ENCODE data around the gene RGMA. TPM values are rescaled to one million over a fixed set of nuclear protein-coding genes. Genes with fewer than 3 reads are reported as not detected.
A peak's percentile ranks its signal among the peaks of the same experiment; 100 is the strongest.

RGMA gene
- total RNA-seq, 1 donor from 2014 or later = 6.2 TPM

GRCh38 chr15:93048426-93048721, 40.6 kb downstream of the RGMA start:
- Histone ChIP-seq H3K4me1 (ENCODE audit: insufficient read depth, low read length) (no peaks in the 10 kb centered on the region), H3K79me2 (ENCODE audit: insufficient read depth, low read length) (no peaks in the 10 kb centered on the region), H3K4me3 (ENCODE audit: insufficient read depth, low read depth, low read length) (no peak overlapping the region), H3K4me2 (ENCODE audit: low read length) (no peak overlapping the region), H3K9ac (ENCODE audit: low read length) (no peak overlapping the region), H3K27ac (ENCODE audit: low read depth, low read length) (no peak overlapping the region), H3K9me3 (ENCODE audit: insufficient read depth, low read depth, low read length) (peaks cover 4% of the 10 kb centered on the region), H3K36me3 (ENCODE audit: insufficient read depth, low read length) (no peaks in the 10 kb centered on the region), H2AFZ (ENCODE audit: low read depth, low read length) (no peak overlapping the region), H4K20me1 (ENCODE audit: insufficient read depth, low read length) (no peaks in the 10 kb centered on the region), H3K27me3 (ENCODE audit: insufficient read depth, low read length) (peaks cover 11% of the 10 kb centered on the region)
- TF ChIP-seq EZH2 (IDR thresholded peaks at IDR 0.05; ENCODE audit: insufficient read depth, low read length) (no peak), CTCF (IDR thresholded peaks at IDR 0.05; ENCODE audit: insufficient read depth, low read depth, low read length) (no peak)
- H3K36me3 Mint-ChIP-seq (ENCODE audit: low read depth, unreplicated experiment) = peaks cover 11% of the 10 kb centered on the region
- no peak overlapping the region for H3K27ac Mint-ChIP-seq (ENCODE audit: unreplicated experiment)
- peaks cover 8% of the 10 kb centered on the region for H3K9me3 Mint-ChIP-seq (ENCODE audit: unreplicated experiment)
- no peak overlapping the region for H3K4me3 Mint-ChIP-seq (ENCODE audit: unreplicated experiment)
- H3K4me1 Mint-ChIP-seq (ENCODE audit: low read depth, unreplicated experiment) = peaks cover 8% of the 10 kb centered on the region
- FAIRE-seq (no peak), DNase-seq (ENCODE audit: low read depth) (no peak)
- no peaks in the 10 kb centered on the region for H3K27me3 Mint-ChIP-seq (ENCODE audit: low read depth, unreplicated experiment)

GRCh38 chr15:93047621-93048425, 41.2 kb downstream of the RGMA start:
- Mint-ChIP-seq H3K27ac (ENCODE audit: unreplicated experiment) (peak overlapping the region; percentile 41), H3K36me3 (ENCODE audit: low read depth, unreplicated experiment) (peaks cover 11% of the 10 kb centered on the region), H3K4me3 (ENCODE audit: unreplicated experiment) (no peak overlapping the region)

More at GRCh38 chr15:93047621-93048425, 41.2 kb downstream of the RGMA start:
- Mint-ChIP-seq H3K27me3 (ENCODE audit: low read depth, unreplicated experiment) (no peaks in the 10 kb centered on the region), H3K9me3 (ENCODE audit: unreplicated experiment) (peaks cover 8% of the 10 kb centered on the region), H3K4me1 (ENCODE audit: low read depth, unreplicated experiment) (peaks cover 8% of the 10 kb centered on the region)
- Histone ChIP-seq H4K20me1 (ENCODE audit: insufficient read depth, low read length) (no peaks in the 10 kb centered on the region), H3K79me2 (ENCODE audit: insufficient read depth, low read length) (no peaks in the 10 kb centered on the region), H3K4me1 (ENCODE audit: insufficient read depth, low read length) (no peaks in the 10 kb centered on the region), H3K4me2 (ENCODE audit: low read length) (no peak overlapping the region), H3K36me3 (ENCODE audit: insufficient read depth, low read length) (no peaks in the 10 kb centered on the region), H3K9ac (ENCODE audit: low read length) (no peak overlapping the region), H3K9me3 (ENCODE audit: insufficient read depth, low read depth, low read length) (peaks cover 4% of the 10 kb centered on the region), H2AFZ (ENCODE audit: low read depth, low read length) (no peak overlapping the region), H3K27ac (ENCODE audit: low read depth, low read length) (no peak overlapping the region), H3K27me3 (ENCODE audit: insufficient read depth, low read length) (peaks cover 11% of the 10 kb centered on the region), H3K4me3 (ENCODE audit: insufficient read depth, low read depth, low read length) (no peak overlapping the region)
- DNase-seq (ENCODE audit: low read depth) = no peak
- TF ChIP-seq EZH2 (IDR thresholded peaks at IDR 0.05; ENCODE audit: insufficient read depth, low read length) (no peak), CTCF (IDR thresholded peaks at IDR 0.05; ENCODE audit: insufficient read depth, low read depth, low read length) (no peak)
- no peak for FAIRE-seq
